Epithelial cell of prostate (primary cell): Measurements from ENCODE around the gene ATXN1.

Source experiments
- DNase-seq: peaks from one replicate; pipeline ENCODE4 v3.0.0-alpha.2; 2011; ENCODE audit warnings: low read depth, low spot score
- H3K27ac ChIP-seq: fragments of 450-650 bp; 2 replicates; pipeline ENCODE4 v1.5.1; 2017; ENCODE audit warnings: mild to moderate bottlenecking

Gene ATXN1

DNA sequence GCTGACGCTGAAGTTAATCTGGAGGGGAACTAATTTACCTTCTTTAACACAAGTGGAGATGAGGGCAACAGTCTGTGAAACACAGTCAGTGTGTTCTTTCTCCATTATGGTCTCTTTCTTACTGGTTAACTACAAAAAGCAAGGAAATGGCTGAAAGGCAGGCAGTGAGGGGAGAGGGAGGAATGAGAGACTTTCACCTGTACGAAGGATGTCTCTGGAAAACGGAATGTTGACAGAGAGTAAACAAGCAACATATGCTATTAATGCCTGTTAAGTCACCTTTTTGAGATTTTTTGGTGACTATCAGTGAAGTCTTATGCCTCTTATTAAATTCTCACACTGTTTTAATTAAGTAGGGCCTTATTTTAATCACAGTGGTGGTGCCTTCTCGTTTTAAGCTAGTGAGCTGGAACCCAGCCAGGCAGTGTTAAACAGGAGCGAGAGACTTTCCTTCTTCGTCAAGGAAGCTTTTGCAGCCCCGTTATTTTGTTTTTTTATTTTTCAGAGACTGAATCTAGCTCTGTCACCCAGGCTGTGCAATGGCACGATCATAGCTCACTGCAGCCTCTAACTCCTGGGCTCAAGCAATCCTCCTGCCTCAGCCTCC, 165.6 kb downstream of the ATXN1 start:
- no peak overlapping the region for H3K27ac ChIP-seq
- no peak for DNase-seq

DNA sequence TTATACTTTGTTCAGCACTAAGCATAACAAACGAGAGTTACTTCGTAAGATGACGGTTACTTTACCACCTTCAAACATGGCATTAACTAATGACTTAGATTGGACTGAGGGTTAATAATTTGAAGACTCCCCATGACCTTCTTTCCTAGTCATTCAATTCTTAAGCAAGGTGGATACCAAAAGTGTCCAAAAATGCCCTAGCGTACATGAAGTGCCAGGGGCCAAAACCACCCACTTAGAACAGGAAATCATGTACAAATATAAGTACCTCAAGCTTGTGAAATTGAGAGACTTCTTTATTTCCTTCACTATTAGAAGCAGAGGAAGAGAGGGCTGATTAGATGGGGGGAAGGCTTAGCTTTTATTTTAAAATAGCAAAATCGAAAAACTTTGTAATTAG, 166.4 kb downstream of the ATXN1 start:
- DNase-seq: no peak
- no peak overlapping the region for H3K27ac ChIP-seq

DNA sequence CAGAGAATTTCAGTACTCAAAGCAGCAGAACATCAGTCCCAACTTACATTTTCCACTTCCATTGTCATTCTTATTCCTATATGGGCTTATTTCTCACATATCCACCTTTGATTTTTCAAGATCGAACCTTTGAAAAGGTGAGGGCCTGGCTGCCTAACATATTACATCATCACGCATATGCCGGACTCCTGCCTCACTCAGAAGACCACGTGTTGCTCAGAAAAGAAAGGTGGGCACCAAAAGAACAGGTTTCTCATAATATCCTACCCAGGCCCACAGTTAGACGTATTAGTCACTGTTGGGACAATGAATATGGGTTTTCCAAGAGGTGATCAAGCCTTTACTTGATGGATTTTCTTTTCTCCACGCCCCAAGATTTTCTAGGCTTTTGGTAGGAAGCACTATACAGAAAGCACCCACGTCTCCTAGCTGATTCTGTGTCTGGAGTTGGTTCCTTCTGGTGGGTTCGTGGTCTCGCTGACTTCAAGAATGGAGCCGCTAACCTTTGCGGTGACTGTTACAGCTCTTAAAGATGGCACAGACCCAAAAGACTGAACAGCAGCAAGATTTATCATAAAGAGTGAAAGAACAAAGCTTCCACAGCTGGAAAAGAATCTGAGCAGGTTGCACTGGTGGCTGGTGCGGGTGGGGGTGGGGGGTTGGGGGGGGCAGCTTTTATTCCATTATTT, 168.9 kb downstream of the ATXN1 start:
- DNase-seq: no peak
- H3K27ac ChIP-seq: no peak overlapping the region

GRCh38 chr6:16591396-16592222, 169.7 kb downstream of the ATXN1 start:
- DNase-seq: no peak
- no peak overlapping the region for H3K27ac ChIP-seq

DNA sequence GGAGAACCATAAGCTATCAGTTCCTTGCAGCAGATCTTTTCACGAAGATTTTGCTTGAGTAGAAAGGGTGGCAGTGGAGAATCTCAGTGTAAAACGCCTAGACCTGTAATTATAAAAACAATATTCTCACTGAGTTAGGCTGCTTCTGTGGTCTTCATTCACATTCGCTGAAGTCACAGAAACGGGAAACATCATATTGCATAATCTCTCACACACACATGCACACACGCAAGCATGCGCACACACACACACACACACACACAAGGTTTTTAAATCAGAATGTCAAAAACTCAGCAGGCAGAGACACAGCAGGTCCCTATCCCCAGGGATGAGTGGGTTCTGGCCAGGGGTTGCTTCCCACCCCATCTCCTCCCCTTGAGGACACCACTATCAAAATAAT, 175.5 kb downstream of the ATXN1 start:
- DNase-seq: no peak
- H3K27ac ChIP-seq: no peak overlapping the region

DNA sequence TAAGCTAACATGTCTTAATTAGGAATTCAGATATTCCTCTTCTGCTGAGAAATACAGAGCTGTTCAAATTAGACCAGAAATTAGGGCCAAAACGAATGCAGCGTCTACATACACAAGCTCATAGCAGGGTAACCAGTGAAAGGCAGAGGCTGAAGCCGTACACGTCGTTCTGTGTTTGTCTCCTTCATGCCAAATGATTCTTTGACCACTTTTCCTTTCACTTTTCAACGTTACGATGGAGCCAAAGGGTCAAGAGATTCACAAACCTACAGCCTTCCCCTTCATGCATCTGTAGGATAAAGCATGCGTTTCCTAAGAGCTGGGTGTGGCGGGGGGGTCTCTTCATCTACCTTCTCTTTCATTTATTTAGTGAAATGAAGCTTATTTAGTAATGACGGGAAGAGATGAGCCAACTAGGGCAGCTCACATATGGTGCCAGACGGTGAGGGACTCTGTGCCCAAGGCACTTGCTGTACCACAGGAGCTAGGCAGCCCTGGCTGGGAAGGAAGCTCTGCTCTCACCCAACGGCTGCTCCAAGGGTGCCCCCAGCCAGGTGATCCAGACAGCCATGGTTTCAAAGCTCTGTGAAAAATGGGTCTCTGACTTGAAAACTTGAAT, 178.0 kb downstream of the ATXN1 start:
- DNase-seq: no peak
- no peak overlapping the region for H3K27ac ChIP-seq

GRCh38 chr6:16582446-16583143, 178.7 kb downstream of the ATXN1 start:
- DNase-seq: no peak
- no peak overlapping the region for H3K27ac ChIP-seq

- no peak overlapping the region for H3K27ac ChIP-seq
- DNase-seq: no peak
Measured at GRCh38 chr6:16578695-16579285, 182.5 kb downstream of the ATXN1 start.

DNA sequence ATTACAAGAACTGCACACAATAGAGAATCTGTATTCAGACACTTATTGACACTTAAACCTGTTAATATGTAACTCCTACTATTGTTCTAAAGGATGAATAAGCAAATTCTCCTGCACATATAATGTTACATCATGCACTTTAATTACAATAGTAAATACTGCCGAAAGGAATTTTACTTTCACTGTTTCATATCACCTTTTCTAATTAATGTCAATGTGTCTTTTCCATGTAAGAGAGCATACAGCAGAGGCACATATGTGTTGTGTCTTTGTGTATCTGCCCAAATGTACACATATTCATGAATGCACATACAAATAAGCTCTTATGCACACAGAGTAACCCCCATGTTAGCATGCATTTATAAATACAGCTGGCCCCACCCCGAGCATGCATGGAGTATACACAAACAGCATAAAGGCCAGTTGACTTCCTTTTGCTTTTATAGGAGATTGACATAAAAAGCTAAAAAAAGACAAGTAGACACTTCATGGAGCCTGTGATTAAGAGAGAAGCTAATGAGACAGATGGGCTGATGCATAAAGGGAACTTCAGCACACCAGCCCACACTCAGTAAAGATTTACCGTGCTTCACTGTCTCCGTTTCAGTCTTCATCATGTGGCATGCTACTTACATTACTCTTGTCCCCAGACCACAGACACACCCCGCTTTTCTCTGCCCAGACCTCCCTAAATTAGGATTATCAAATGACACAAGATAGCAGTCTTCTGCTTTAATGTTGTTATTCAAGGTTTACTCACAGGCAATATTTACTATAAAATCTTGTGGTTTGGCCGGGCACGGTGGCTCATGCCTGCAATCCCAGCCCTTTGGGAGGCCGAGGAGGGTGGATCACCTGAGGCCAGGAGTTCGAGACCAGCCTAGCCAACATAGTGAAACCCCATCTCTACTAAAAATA, 184.6 kb downstream of the ATXN1 start:
- no peak for DNase-seq
- peak overlapping the region; percentile 21 for H3K27ac ChIP-seq

DNA sequence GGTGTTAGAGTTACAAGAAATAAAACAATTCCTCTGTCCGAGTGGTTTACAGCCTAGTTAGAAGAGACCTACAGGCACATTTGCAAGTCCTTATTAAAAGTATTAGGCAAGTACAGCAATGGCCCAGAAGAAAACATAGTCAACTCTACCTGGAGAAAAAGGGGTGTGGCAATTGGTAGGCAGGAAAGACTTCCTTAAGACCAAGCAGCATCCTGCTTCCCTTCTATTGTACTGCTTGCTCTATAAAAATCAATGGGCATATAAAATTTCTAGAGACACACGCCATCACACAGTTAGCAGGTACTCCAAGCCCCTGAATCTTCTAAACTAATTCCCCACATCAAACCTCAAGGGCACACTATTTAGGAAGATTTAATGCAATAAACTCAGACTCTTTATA, 185.6 kb downstream of the ATXN1 start:
- no peak overlapping the region for H3K27ac ChIP-seq
- DNase-seq: no peak

DNA sequence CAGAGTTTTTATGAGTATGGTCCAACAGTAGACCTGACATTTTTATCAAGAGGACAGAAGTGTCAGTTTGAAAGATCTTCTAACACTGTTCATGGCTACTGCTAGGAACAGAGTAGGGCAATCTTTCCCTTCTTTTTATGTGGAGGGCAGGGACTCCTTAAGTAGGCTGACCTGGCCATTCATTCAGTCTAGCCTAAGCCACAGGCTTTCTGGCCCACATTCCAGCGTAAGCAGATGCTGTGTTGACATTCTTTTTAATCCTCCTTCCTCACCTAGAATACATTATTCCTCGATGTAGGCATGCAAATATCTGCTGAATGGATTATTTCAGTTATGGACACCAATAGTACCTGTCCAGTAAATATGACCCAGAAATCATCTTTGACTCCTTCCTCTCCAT, 188.3 kb downstream of the ATXN1 start:
- no peak overlapping the region for H3K27ac ChIP-seq
- DNase-seq: no peak

DNA sequence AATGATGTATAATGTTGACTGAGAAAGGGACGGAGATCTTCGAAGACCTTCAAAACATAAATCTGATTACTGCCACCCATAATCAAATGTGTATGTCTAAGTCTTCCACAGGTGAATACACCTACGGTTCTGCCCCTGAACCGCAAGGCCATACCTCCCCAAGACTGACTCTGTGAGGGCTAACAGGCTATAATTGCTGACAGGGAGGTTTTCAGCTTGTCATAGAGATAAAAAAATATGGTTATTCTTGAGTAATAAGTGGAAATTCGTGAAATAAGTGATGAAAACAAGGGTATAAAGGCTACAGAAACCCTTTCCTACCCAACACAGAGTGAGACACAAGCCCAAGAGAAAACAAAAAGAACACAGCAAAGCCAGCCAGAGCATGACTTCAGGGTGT, 188.9 kb downstream of the ATXN1 start:
- no peak for DNase-seq
- H3K27ac ChIP-seq: no peak overlapping the region

DNA sequence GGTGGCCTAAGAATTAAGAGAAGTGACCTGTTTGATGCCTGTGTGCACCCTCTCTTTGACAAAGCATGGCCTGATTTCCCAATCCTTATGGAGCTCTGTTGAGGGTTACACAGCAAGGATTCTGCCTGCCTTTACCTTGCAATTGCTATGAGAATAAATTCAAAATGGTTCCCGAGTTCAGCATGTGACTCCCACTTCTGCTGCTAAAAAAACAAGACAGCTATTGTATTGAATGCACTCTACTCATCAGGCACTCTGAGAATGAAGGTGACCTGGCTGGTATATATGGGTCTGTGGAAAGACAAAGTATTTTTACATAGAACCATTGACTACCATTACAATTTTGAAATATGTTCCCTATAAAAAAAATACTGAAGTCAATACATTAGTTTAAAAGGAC, 190.3 kb downstream of the ATXN1 start:
- H3K27ac ChIP-seq: no peak overlapping the region
- no peak for DNase-seq

- no peak for DNase-seq
- H3K27ac ChIP-seq: no peak overlapping the region
Measured at GRCh38 chr6:16570221-16570553, 191.1 kb downstream of the ATXN1 start.

DNA sequence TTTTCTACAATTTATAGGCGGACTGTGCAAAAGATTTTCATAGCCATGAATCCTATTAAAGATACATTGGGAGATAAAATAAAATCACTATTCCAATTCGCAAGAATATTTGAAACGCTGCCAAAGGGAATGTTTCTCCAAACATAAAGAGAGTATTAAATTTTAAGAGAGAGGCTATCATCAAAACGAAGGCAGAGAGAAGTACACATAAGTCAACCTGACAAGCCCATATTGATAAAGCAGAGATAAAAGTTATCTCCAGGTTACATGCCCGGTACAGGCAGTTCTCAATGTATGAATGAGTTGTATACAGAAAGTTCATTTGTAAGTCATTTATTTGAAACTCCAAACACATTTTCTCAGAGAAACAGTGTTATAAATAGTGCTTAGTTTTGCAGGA, 193.1 kb downstream of the ATXN1 start:
- no peak overlapping the region for H3K27ac ChIP-seq
- DNase-seq: no peak

GRCh38 chr6:16567071-16567470, 194.2 kb downstream of the ATXN1 start:
- no peak for DNase-seq

GRCh38 chr6:16564436-16564835, 196.8 kb downstream of the ATXN1 start:
- H3K27ac ChIP-seq: no peak overlapping the region
- DNase-seq: no peak

More at GRCh38 chr6:16567071-16567470, 194.2 kb downstream of the ATXN1 start:
- no peak overlapping the region for H3K27ac ChIP-seq

DNA sequence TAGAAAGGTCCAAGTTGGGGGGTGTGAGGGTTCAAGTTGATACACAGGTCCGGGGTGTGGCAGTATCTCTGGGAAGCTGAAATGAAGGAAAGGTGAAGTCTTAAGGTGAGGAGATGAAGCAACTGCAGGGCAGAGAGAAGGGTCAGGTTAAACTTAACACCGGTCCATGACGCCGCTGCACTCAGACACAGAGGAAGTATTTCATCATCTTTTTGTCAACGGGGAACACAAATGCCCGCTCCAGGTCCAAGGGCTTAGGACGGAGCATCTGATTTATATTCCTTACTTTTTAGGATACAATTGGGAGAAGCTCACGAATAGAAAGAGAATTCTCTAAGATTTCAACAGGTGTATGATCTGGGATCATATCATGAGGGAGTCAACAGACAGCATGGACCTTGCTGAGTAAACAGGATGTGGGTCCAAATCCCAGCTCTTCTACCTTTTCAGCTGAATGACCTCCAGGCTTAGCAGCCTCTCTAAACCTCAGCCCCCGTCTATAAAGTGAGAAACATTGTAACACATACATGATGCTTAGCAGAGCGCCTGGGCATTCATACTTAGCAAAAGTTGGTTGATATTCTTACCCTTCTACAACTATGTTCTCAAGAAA, 197.5 kb downstream of the ATXN1 start:
- no peak for DNase-seq

GRCh38 chr6:16562498-16562897, 198.8 kb downstream of the ATXN1 start:
- DNase-seq: no peak
- H3K27ac ChIP-seq: no peak overlapping the region

More for the DNA sequence above, 197.5 kb downstream of the ATXN1 start:
- no peak overlapping the region for H3K27ac ChIP-seq
